ENCODE measurements around the gene CHST8.
"Not testable (repeated sequence)": the region's sequence is repeated elsewhere in the genome, so short reads cannot be mapped to it uniquely, and the experiment has no call there.

CHST8 gene

DNA sequence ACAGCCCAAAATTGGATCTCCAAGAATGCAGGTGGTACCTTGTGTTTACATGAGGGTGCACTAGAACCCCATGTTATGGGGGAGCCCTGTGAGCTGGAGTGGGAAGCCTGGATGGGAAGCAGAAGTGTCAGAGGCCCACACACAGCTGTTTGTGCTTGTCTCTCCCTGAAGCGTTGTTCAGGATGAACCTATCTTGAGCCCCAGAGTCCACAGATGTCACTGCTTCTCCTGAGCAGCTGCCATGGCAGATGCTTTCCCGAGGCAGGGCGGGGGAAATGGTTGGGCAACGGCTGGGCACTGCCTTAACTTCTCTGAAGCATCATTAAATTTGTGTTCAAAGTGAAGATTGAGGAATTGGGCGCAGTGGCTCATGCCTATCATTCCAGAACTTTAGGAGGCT is 17.1 kb upstream of the CHST8 start:
- no peak for TF ChIP-seq CTCF (conservative IDR thresholded peaks at IDR 0.05; ENCODE audit: low read depth, low read length)
- no peak for DNase-seq (ENCODE audit: low read depth)
- no peak overlapping the region for H3K4me3 ChIP-seq (ENCODE audit: low read length)

DNA sequence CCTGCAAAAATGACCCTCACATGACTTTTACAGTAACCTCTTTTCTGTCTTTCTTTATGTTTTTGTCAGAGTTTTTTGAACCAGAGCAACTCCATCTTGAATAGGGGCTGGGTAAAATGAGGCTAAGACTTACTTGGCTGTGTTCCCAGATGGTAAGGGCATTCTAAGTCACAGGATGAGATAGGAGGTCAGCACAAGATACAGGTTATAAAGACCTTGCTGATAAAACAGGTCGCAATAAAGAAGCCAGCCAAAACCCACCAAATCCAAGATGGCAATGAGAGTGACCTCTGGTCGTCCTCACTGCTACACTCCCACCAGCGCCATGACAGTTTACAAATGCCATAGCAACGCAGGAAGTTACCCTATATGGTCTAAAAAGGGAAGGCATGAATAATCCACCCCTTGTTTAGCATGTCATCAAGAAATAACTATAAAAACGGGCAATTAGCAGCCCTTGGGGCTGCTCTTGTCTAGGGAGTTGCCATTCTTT is 15.9 kb upstream of the CHST8 start:
- not testable (repeated sequence) for H3K4me3 ChIP-seq (ENCODE audit: low read length); DNase-seq (ENCODE audit: low read depth)

GRCh38 chr19:33606556-33606955 is 15.2 kb upstream of the CHST8 start:
- DNase-seq (ENCODE audit: low read depth), result no peak
- TF ChIP-seq CTCF (conservative IDR thresholded peaks at IDR 0.05; ENCODE audit: low read depth, low read length), result no peak
- H3K4me3 ChIP-seq (ENCODE audit: low read length), result no peak overlapping the region

- H3K4me3 ChIP-seq (ENCODE audit: low read length), result no peak overlapping the region
- no peak for DNase-seq (ENCODE audit: low read depth)
- no peak for TF ChIP-seq CTCF (conservative IDR thresholded peaks at IDR 0.05; ENCODE audit: low read depth, low read length)
Observed at GRCh38 chr19:33609353-33609752, 12.4 kb upstream of the CHST8 start.

DNA sequence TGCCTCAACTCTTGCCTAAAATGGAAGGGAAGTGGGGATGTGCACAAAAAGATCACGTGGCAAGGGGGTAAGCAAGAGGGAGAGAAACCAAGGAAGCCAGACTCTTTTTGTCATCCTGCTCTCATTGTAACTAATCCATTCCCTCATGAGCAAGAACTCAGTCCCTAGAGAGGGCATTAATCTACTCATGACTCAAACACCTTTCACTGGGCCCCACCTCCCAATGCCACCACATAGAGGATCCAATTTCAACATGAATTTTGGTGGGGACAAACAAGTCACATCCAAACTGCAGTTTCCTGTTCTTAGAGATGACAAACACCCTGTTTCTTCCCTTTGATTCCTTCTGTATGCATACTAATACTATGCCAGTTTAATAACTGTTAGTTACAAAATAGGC is 11.2 kb upstream of the CHST8 start:
- no peak for TF ChIP-seq CTCF (conservative IDR thresholded peaks at IDR 0.05; ENCODE audit: low read depth, low read length)
- no peak for DNase-seq (ENCODE audit: low read depth)
- no peak overlapping the region for H3K4me3 ChIP-seq (ENCODE audit: low read length)

DNA sequence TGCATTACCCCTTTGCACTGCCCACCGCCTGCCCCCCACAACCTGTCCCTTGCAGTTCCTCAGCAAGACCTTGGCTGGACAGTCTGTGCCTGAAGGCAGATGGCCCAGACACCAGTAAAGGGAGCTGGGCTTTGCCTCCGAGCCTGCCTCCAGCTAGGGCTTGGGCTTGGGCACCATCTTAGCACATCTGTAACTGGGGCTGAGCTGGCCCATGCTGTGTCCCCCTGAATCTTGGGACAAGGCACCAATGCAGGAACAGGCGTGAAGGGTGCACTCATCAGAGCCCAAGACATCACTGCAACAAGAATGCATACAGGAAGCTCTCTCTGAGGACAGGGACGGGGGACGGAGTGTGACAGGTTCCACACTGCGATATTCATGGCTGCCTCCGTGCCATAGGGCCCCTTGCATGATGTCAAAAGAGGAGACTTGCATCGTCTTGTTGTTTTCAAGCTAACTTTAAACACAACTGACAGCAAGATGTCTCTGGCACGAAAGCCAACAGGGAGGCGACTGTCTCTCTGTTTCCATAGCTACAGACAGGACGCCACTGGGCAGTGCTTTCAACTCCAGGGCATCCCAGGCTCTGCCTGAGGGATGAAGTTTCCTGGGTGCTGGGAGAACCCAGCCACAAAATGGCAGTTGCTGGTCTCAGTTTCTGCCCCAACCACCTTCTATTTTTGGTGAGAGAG is 8.7 kb upstream of the CHST8 start:
- no peak for TF ChIP-seq CTCF (conservative IDR thresholded peaks at IDR 0.05; ENCODE audit: low read depth, low read length)
- no peak for DNase-seq (ENCODE audit: low read depth)
- no peak overlapping the region for H3K4me3 ChIP-seq (ENCODE audit: low read length)

DNA sequence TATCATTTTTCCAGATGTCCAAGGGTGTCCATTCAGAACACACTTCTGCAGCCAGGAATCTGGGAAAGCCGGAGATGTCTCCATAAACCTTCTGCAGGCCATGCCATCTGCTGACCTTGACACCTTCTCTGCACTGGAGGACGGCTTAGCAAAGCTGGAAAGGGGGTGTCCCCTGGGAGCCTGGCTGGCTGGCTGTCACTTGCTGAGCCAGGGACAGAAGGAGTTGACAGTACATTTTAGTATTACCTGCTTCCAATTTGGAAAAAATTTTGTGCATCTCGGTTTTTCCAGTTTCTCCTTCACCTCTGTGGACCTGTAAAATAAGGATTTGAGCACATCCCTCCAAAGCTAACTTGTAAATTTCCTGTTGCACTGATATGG is 8.1 kb upstream of the CHST8 start:
- DNase-seq (ENCODE audit: low read depth), result no peak
- no peak for TF ChIP-seq CTCF (conservative IDR thresholded peaks at IDR 0.05; ENCODE audit: low read depth, low read length)

More for the DNA sequence above, 8.1 kb upstream of the CHST8 start:
- H3K4me3 ChIP-seq (ENCODE audit: low read length), result no peak overlapping the region
